Retinal pigment epithelial cell (primary cell): ENCODE results near the gene TIMM10.

ENCODE experiments used
- DNase-seq: peaks from one replicate; pipeline ENCODE4 v3.0.0-alpha.2; 2010; ENCODE audit warnings: low read depth
- H3K4me3 ChIP-seq: 2 replicates; pipeline ENCODE4 v1.5.1; 2011; ENCODE audit warnings: mild to moderate bottlenecking, low read length, control low read depth, moderate library complexity
- TF ChIP-seq, protein P1 (sequence below): conservative IDR thresholded peaks from 2 replicates; pipeline ENCODE4 v1.5.1; 2011; ENCODE audit warnings: low read depth, low read length, control low read depth, inconsistent platforms

Gene TIMM10

DNA sequence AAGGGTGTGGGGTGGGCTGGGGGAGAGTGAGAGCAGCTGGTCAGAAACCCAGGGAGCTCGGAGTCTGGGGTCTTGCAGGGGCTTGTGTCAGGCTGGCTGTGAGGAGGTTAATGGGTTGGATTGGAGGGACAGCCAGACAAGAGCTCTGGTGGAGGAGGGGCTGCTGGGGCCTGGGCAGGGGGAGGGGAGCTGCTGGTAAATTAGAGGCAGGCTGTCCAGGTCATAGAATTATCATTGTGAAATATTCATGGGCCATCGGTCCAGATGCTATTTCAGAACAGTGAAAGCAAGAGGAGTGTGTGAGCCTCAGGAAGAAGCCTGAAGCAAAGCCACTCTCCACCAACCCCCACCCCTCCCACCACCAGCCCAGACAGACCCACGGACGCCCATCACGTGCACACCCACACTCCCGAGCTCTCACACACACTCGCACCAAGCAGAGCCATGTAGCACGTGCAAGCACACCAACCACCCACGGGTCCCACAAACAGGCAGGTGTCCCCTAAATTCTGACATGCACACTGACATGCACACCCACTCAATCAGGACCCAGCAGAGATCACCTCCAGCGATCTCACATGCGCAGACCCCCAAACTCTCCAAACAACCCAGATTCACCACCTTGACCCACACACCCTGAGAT, 51.4 kb downstream of the TIMM10 start:
- TF ChIP-seq, protein P1, sequence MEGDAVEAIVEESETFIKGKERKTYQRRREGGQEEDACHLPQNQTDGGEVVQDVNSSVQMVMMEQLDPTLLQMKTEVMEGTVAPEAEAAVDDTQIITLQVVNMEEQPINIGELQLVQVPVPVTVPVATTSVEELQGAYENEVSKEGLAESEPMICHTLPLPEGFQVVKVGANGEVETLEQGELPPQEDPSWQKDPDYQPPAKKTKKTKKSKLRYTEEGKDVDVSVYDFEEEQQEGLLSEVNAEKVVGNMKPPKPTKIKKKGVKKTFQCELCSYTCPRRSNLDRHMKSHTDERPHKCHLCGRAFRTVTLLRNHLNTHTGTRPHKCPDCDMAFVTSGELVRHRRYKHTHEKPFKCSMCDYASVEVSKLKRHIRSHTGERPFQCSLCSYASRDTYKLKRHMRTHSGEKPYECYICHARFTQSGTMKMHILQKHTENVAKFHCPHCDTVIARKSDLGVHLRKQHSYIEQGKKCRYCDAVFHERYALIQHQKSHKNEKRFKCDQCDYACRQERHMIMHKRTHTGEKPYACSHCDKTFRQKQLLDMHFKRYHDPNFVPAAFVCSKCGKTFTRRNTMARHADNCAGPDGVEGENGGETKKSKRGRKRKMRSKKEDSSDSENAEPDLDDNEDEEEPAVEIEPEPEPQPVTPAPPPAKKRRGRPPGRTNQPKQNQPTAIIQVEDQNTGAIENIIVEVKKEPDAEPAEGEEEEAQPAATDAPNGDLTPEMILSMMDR, result no peak
- H3K4me3 ChIP-seq, result no peak overlapping the region
- no peak for DNase-seq
